DMS153 (cell line): ENCODE results near the gene PARP2.

Source experiments
- DNase-seq: peaks from one replicate; lab custom pipeline; 2025; lab: John Stamatoyannopoulos, UW

PARP2 gene

GRCh38 chr14:20400965-20401593 lies 57.6 kb downstream of the PARP2 start:
- DNase-seq, result no peak

DNA sequence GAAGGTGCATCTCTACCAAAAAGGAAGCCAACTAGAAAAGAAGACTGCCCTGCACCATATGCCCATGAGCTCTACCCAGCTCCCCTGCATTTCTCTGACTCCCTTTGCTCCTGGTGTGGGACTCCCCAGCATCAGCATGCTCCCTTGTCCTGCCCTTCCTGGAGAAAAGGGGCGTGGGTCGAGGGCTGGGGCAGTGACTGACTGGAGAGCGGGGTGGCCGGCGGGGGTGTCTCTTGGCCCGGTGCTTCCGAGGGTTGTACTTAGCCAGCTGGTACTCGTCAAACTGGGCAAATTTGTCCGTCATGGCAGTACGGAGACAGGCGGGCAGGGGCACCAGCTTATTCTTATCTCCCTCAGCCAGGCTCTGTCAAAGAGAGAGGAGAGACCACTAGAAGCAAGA lies 60.1 kb downstream of the PARP2 start:
- DNase-seq, result no peak
